K562 (cell line): ENCODE results near the gene PRKAR1A. TPM values are rescaled to one million over a fixed set of nuclear protein-coding genes. Genes with fewer than 3 reads are reported as not detected.

Experiments used
- ATAC-seq: fragments of 200-7000 bp; cut with Tn5 transposase; 3 replicates; pipeline ENCODE4 v1.9.1; 2020; ENCODE audit warnings: moderate library complexity
- BruUV-seq: library from RNA; stranded (reverse); fragments of 400-500 nt; replicated peaks from 2 replicates; lab custom pipeline; 2021; lab: Mats Ljungman, UMichigan
- CTCF ChIA-PET: fragments of 300-600 bp; formaldehyde crosslinking; extraction: SDS; loops from one replicate; lab custom pipeline; 2021; ENCODE audit warnings: low intra/inter-chr PET ratio; lab: Yijun Ruan, JAX
- POLR2A ChIA-PET: fragments of 300-600, 350-650 bp; sonication (Branson Sonifier 250); formaldehyde crosslinking; extraction: SDS; loops from one replicate; lab custom pipeline; 2021; ENCODE audit warnings: antibody characterized with exemption, inconsistent platforms; lab: Yijun Ruan, JAX
- DNase-seq, 4 experiments: peaks; one replicate each; pipeline versions ENCODE4 v3.0.0 to v3.0.0-alpha.2; 2011 to 2018; ENCODE audit warnings: low spot score in 3 of 4, mixed read lengths in 3 of 4; ENCODE audit errors: extremely low read depth in 1 of 4
- FAIRE-seq: peaks from 2 replicates; lab custom pipeline; 2011; peaks lifted over from hg19 to GRCh38; lab: Jason Lieb, UNC
- H2AFZ ChIP-seq: 2 replicates; pipeline ENCODE4 v1.6.0; 2011; ENCODE audit warnings: low read depth, low read length, control low read depth, inconsistent platforms
- H3K27ac ChIP-seq: fragments of 200-600 bp; 3 replicates; pipeline ENCODE4 v1.8.0; 2011; ENCODE audit warnings: low read depth, mild to moderate bottlenecking, control low read depth, inconsistent platforms, low read length, moderate library complexity, mixed read lengths; ENCODE audit errors: extremely low read depth
- H3K27me3 ChIP-seq, 2 experiments: fragments of 300-600 bp in 1 of 2; 2 replicates in 1 of 2; 3 replicates in 1 of 2; pipeline versions ENCODE4 v1.6.0 to v1.8.0; 2011; ENCODE audit warnings: inconsistent platforms in 2 of 2, low read length in 2 of 2, mild to moderate bottlenecking in 1 of 2, mixed read lengths in 1 of 2, moderate library complexity in 1 of 2; ENCODE audit not compliant: control insufficient read depth in 2 of 2, insufficient read depth in 2 of 2
- H3K36me3 ChIP-seq: fragments of 300-600 bp; 3 replicates; pipeline ENCODE4 v1.8.0; 2011; ENCODE audit warnings: mild to moderate bottlenecking, low read length, inconsistent platforms; ENCODE audit not compliant: control insufficient read depth, insufficient read depth
- H3K4me1 ChIP-seq, 2 experiments: fragments of 200-600 bp in 1 of 2; replicated peaks in 1 of 2; 2 replicates in 1 of 2; 3 replicates in 1 of 2; pipeline versions ENCODE4 v1.5.1 to v1.8.0; 2011; ENCODE audit warnings: inconsistent platforms in 2 of 2, low read length in 2 of 2, mild to moderate bottlenecking in 1 of 2, mixed read lengths in 1 of 2, moderate library complexity in 1 of 2; ENCODE audit not compliant: control insufficient read depth in 2 of 2, insufficient read depth in 2 of 2
- H3K4me2 ChIP-seq: 2 replicates; pipeline ENCODE4 v1.6.1; 2011; ENCODE audit warnings: low read length, control low read depth, inconsistent platforms, mixed read lengths; ENCODE audit not compliant: insufficient read depth
- H3K4me3 ChIP-seq: fragments of 200-600 bp; sonication (generic), shearing (Covaris generic); 2 replicates; pipeline ENCODE4 v1.5.1; 2016; ENCODE audit warnings: control low read depth, inconsistent platforms
- H3K79me2 ChIP-seq: fragments of 200-600 bp; 3 replicates; pipeline ENCODE4 v1.8.0; 2011; ENCODE audit warnings: low read length, inconsistent platforms; ENCODE audit not compliant: control insufficient read depth, insufficient read depth
- H3K9ac ChIP-seq, 2 experiments: 2 replicates each; pipeline versions ENCODE4 v1.6.0 to v1.6.1; 2011; ENCODE audit warnings: low read depth in 2 of 2, low read length in 2 of 2, control low read depth in 1 of 2, inconsistent platforms in 1 of 2, mild to moderate bottlenecking in 1 of 2, mixed read lengths in 1 of 2; ENCODE audit not compliant: insufficient read depth in 1 of 2
- H3K9me1 ChIP-seq: one replicate; pipeline ENCODE4 v1.6.0; 2011; ENCODE audit warnings: inconsistent platforms, mild to moderate bottlenecking, low read length, moderate library complexity; ENCODE audit not compliant: control insufficient read depth, insufficient read depth
- H3K9me3 ChIP-seq: replicated peaks from 2 replicates; pipeline ENCODE4 v1.5.1; 2011; ENCODE audit warnings: low read depth, low read length, inconsistent platforms; ENCODE audit not compliant: control insufficient read depth, insufficient read depth
- H4K20me1 ChIP-seq: replicated peaks from 2 replicates; pipeline ENCODE4 v1.6.1; 2011; ENCODE audit warnings: low read length, inconsistent platforms, mixed read lengths; ENCODE audit not compliant: control insufficient read depth, insufficient read depth
- CC2D1A ChIP-seq: fragments of 450-650 bp; IDR thresholded peaks from 2 replicates; pipeline ENCODE4 v1.6.1; 2017; ENCODE audit warnings: mild to moderate bottlenecking
- GTF2F1 ChIP-seq: IDR thresholded peaks from 2 replicates; pipeline ENCODE4 v1.6.1; 2011; ENCODE audit warnings: low read depth, low read length, improper control_type of control experiment
- HMG20B ChIP-seq: fragments of 250-450 bp; sonication (Bioruptor Pico); IDR thresholded peaks from 2 replicates; pipeline ENCODE4 v1.5.0; 2021; ENCODE audit warnings: mild to moderate bottlenecking
- HNRNPH1 ChIP-seq: fragments of 200-400 bp; formaldehyde crosslinking; optimal IDR thresholded peaks from 2 replicates; pipeline ENCODE3; 2017; ENCODE audit warnings: low read depth, mild to moderate bottlenecking, low read length, moderate library complexity
- KDM2B ChIP-seq: fragments of 250-450 bp; sonication (Bioruptor Pico); IDR thresholded peaks from 2 replicates; pipeline ENCODE4 v1.8.0; 2021; ENCODE audit warnings: mild to moderate bottlenecking, moderate library complexity
- MAFF ChIP-seq: IDR thresholded peaks from 2 replicates; pipeline ENCODE4 v1.6.1; 2012; ENCODE audit warnings: low read length, improper control_type of control experiment
- MAZ ChIP-seq, 2 experiments: fragments of 450-650 bp in 1 of 2; sonication (generic) in 1 of 2; formaldehyde crosslinking; IDR thresholded peaks in 1 of 2; conservative IDR thresholded peaks in 1 of 2; 2 replicates each; pipeline versions ENCODE4 v1.4.0 to v1.5.0; 2020; ENCODE audit warnings: mild to moderate bottlenecking in 1 of 2, missing genetic modification reagents in 1 of 2
- NFIC ChIP-seq: fragments of 450-650 bp; IDR thresholded peaks from 2 replicates; pipeline ENCODE4 v1.6.1; 2017; ENCODE audit warnings: mild to moderate bottlenecking, inconsistent platforms
- PRDM10 ChIP-seq: fragments of 450-650 bp; IDR thresholded peaks from 2 replicates; pipeline ENCODE4 v1.6.1; 2018; ENCODE audit not compliant: partially characterized antibody
- PTRF ChIP-seq: fragments of 450-650 bp; IDR thresholded peaks from 2 replicates; pipeline ENCODE4 v1.6.1; 2016; ENCODE audit warnings: mild to moderate bottlenecking, missing genetic modification characterization, missing compliant biosample characterization
- SPI1 ChIP-seq: IDR thresholded peaks from 2 replicates; pipeline ENCODE4 v1.6.1; 2011; ENCODE audit warnings: low read depth, low read length, control low read depth, borderline replicate concordance
- SREBF1 ChIP-seq: fragments of 150-350 bp; IDR thresholded peaks from 2 replicates; pipeline ENCODE4 v1.6.1; 2014; ENCODE audit warnings: antibody characterized with exemption, low read depth, low read length, borderline replicate concordance
- TCF15 ChIP-seq: fragments of 250-450 bp; sonication (Bioruptor Pico); IDR thresholded peaks from 2 replicates; pipeline ENCODE4 v1.8.0; 2022; ENCODE audit warnings: moderate library complexity, mild to moderate bottlenecking, inconsistent platforms
- ZFX ChIP-seq: sonication (generic); formaldehyde crosslinking; IDR thresholded peaks from 2 replicates; pipeline ENCODE4 v1.8.0; 2022; ENCODE audit warnings: mild to moderate bottlenecking, missing genetic modification reagents, moderate library complexity
- ZNF282 ChIP-seq: sonication (generic); formaldehyde crosslinking; IDR thresholded peaks from 2 replicates; pipeline ENCODE4 v1.8.1; 2023; ENCODE audit warnings: missing genetic modification reagents
- WGBS: fragments of 100-300 bp; shearing (Covaris generic); methylation state at CpG from one replicate; pipeline ENCODE4 v1.1.6; 2016; ENCODE audit warnings: low coverage, mixed read lengths; ENCODE audit not compliant: insufficient coverage; ENCODE audit errors: missing lambda C conversion rate; 5-methylcytosine and 5-hydroxymethylcytosine counted together
- in situ Hi-C: fragments of 300-500 bp; cut with MboI; formaldehyde crosslinking; loops from 4 replicates; pipeline ENCODE4 v1.15.0; 2018; ENCODE audit warnings: inconsistent platforms, mixed read lengths
- intact Hi-C: fragments of 100-400 bp; cut with micrococcal nuclease; formaldehyde crosslinking; loops from 2 replicates; pipeline ENCODE4 v1.14.2; 2022
- polyA plus RNA-seq, 8 experiments: library from polyadenylated mRNA; depleted of rRNA in 4 of 8; stranded (reverse) in 5 of 8; unstranded in 3 of 8; fragments of >200 nt; fragmentation: Nextera tagmentation in 2 of 8; fragmentation: Illumina TruSeq in 1 of 8; extraction: Ambion mirVana in 2 of 8; extraction: Trizol in 1 of 8; gene quantifications; 2 replicates each; pipeline versions ENCODE4 v1.2.1 to v1.2.3, GENCODE V29; 2011 to 2014; ENCODE audit warnings: inconsistent platforms in 1 of 8, missing spikeins in 1 of 8
- total RNA-seq, 7 experiments: library from RNA; depleted of rRNA in 6 of 7; stranded (reverse); fragments of >200 nt in 6 of 7; fragmentation: Illumina TruSeq in 2 of 7; extraction: Trizol in 2 of 7; gene quantifications; 2 replicates each; pipeline versions ENCODE4 v1.2.1 to v1.2.3, GENCODE V29; 2011 to 2021; ENCODE audit warnings: low replicate concordance in 1 of 7

The PRKAR1A gene
- total and polyA plus RNA-seq, 9 of the 15 experiments (the other 6 are each of a cell fraction or from before 2014, with no cell fraction given): 15.0 to 95.6 (median 67.5) TPM

GRCh38 chr17:68581863-68582645 is 69.8 kb downstream of the PRKAR1A start:
- TF ChIP-seq MAZ (CRISPR knock-in tag; conservative IDR thresholded peaks at IDR 0.05 in 1 of 2, IDR thresholded peaks at IDR 0.05 in 1 of 2): no peak
- TF ChIP-seq ZFX (CRISPR knock-in tag): no peak
- no peak for TF ChIP-seq HMG20B (CRISPR knock-in tag)
- no peak for TF ChIP-seq CC2D1A
- no peak for TF ChIP-seq GTF2F1
- no peak for TF ChIP-seq SREBF1
- TF ChIP-seq PTRF (tag): no peak
- TF ChIP-seq NFIC: no peak
- no peak for TF ChIP-seq HNRNPH1
- no peak for TF ChIP-seq PRDM10
- no peak for TF ChIP-seq KDM2B
- no peak for TF ChIP-seq TCF15 (CRISPR knock-in tag)
- no peak for TF ChIP-seq ZNF282 (CRISPR knock-in tag)
- no peak for TF ChIP-seq SPI1
- no peak for TF ChIP-seq MAFF
- ChIA-PET CTCF (interaction anchor here (0.6 kb wide), 2 partner anchors 63 to 480 kb away, joined by 3 to 7 read pairs; no protein-coding TSS in a partner anchor), POLR2A (interaction anchor here (0.7 kb wide), 1 partner anchor 299 kb away, joined by 3 read pairs; no protein-coding TSS in a partner anchor)
- ATAC-seq (no peak), FAIRE-seq (no peak), DNase-seq (no peak)
- H3K27ac ChIP-seq: no peak overlapping the region
- no peaks in the 10 kb centered on the region for H3K36me3 ChIP-seq
- in situ Hi-C loops (no loop called here), intact Hi-C loops (no loop called here)
- no TSS peak for BruUV-seq
- WGBS: 0% methylated on average over 9 of the region's 9 CpGs
- H3K4me1 ChIP-seq: no peaks in the 10 kb centered on the region
- H3K79me2 ChIP-seq: no peaks in the 10 kb centered on the region
- peaks cover 12 to 20% of the 10 kb centered on the region in 2 experiments; a peak in 4 of 5 replicates for H3K27me3 ChIP-seq
- no peak overlapping the region for H2AFZ ChIP-seq
- H4K20me1 ChIP-seq: no peaks in the 10 kb centered on the region
- no peak overlapping the region for H3K9ac ChIP-seq
- H3K9me3 ChIP-seq: no peaks in the 10 kb centered on the region; the same call in 1 of the 2 replicates
- H3K9me1 ChIP-seq: no peaks in the 10 kb centered on the region
- H3K4me3 ChIP-seq: no peak overlapping the region
- no peak overlapping the region for H3K4me2 ChIP-seq
